ENCODE measurements around the gene GABARAPL2.

GABARAPL2 gene

DNA sequence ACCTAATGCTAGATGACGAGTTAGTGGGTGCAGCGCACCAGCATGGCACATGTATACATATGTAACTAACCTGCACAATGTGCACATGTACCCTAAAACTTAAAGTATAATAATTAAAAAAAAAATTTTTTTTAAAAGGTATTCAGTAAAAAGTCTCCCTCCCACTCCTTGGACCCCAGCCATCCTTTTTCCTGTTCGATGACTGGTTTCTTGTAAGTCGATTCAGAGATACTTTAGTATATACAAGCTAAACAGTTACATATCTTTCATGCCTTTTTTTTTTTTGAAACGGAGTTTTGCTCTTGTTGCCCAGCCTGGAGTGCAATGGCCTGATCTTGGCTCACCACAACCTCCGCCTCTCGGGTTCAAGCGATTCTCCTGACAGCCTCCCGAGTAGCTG is 25.7 kb downstream of the GABARAPL2 start:
- DNase-seq = peak; percentile 66

DNA sequence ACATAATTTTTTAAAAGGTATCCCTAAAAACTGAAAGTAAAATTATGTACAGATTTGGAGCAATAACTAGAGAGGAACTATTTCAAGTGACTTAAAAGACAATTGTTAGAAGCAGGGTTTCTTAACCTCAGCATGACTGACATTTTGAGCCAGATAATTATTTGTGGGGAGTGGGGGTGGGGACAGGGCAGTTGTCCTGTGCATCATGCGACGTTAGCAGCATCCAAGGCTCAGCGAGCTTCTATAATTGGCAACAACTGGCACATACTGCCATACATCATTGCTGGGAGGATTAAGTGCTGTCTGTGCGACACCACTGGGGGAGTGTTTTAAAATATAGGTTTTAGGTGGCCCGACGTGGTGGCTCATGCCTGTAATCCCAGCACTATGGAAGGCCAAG is 27.1 kb downstream of the GABARAPL2 start:
- no peak for DNase-seq

DNA sequence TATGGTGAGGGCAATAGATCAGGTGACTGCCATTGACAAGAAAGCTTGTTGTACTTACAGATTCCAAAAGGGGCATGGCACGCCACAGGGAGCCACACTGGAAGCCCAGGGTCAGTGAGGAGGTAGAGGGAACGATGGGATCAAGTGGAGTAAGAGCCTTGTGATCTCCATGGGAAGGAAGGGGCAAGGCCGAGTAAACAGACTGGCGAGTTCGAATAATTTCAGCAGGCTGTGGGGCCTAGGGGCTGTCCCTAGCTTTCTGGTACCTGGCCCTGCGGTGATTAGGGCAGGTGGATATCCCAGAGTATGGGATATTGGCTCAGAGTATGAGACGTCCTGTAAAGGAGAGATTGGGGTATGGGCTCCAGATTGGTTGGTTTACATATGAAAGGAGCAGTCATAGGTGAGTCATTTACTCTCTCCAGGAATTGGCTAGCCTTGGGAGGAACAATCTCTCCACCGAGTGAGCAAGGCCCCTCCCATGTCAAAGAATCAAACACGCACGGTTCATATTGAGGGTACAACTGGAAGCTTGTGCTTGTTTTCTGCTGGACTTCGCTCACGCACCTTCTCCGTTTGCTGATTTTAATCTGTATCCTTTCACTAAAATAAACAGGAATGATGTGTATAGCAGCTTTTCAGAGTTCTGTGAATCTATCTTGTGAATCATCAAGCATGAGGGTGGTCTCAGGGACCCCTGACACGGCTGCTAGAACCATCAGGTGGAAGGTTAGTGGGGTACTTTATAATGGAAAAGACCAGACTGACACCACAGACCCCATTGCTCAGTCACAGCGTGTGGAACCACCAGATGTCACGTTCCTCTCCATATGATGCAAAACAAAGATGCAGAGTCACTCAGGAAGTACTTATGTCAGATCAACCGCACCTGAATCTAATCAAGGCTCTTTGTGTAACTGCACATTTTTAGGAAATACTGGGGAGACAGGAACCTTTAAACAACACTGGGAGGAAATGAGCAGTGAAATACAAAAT is 27.9 kb downstream of the GABARAPL2 start:
- DNase-seq = no peak

DNA sequence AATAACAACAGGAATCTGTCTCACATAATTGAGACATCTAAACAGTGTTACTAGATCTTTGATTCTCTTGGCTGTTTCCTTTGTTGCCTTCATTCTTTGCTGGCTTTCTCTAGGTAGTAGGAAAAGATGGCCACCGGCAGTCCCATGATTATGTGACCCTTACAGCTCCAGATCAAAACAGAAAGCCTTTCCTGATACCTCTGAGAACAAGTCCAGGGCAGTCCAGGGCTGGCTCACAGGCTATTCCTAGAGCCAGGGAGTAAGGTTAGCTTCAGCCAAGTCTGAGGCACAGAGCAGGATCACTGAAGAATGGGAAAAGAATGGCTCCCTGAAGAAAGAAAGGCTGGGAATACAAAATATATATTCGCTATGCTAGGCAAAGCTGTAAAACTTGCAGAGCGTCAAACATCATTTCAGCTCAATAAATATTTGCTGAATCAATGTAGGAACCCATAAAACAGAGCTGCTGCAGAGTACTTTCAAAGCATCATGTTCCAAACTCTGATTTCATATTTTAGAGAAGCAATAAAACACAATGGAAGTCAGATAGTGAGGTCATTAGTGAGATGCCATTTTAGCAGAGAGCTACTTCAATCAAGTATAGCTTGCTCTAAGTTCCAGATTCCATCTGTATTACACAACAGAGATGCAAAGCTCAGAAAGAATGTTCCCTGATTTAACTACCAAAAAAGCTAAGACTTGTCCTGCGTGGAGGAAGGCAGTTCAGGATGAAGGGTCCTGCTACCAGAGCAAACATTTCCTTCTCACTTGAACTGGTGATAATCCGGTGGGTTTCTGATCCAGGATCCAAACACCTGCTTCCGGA is 33.5 kb downstream of the GABARAPL2 start:
- DNase-seq = no peak

DNA sequence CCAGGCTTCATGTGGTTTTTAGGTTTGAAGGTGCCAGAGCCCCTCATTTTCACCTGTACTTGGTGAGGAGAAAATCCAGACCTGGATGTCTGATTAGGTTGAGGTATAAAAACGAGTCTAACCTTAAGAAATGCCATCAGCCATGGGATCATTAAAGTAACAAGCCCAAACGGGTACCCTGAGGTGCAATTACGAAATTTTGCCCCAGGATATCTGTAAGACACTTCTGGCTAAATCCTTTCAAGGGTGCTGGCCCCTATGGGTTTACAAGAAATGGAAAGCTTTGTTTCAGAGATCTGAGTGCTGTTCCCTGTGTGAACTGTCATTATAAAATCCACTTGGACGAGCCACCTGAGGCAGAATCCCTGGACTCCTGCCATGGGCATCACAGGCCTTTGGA is 37.1 kb downstream of the GABARAPL2 start:
- no peak for DNase-seq

DNA sequence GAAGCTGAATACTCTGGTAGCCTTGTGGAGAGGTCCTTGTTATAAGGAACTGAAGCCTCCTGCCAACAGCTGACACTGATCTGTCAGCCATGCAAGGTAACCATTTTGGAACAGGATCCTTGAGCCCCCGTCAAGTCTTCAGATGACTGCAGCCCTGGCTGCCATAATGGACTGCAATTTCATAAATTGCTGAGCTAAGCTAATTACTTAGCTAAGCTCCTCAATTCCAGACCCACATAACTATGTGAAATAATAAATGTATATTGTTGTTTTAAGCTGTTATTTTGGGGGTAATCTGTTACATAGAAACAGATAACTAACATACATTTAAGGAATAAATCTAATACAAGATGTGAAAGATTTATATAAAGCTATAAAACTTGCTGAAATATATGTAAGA is 40.3 kb downstream of the GABARAPL2 start:
- no peak for DNase-seq

DNA sequence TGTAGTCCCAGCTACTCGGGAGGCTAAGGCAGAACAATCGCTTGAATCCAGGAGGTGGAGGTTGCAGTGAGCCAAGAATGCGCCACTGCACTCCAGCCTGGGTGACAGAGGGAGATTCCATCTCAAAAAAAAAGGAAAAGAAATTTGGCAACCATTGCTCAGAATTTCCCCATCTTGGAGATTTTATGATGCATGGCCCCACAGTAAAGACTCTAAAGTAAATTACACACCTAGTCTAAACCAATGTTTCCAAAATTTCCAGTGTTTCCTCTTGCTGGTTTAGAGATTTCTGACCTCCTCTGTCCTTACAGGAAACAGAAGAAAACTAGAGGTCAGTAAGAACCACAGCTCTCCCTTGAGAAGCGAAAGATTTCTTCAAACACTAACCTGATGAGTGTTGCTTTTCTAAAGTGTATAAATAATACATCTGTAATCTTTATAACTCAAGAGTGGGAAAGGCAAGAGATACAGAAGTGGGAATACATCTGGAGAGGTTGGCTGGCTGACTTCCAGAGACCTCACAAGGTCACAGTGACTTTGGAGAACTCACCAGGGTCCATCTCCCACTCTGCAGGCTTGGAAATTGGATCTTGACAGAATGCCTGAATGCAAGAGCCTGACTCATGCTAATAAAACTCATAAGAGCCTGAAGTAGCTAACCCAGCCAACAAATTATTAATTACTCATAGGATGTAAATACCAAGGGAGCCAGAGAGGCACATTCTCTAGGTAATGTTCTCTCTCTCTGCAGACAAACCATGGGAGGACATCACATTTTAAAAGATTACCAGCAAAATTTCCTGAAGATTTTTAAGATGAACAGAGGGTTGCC is 48.1 kb downstream of the GABARAPL2 start:
- no peak for DNase-seq

DNA sequence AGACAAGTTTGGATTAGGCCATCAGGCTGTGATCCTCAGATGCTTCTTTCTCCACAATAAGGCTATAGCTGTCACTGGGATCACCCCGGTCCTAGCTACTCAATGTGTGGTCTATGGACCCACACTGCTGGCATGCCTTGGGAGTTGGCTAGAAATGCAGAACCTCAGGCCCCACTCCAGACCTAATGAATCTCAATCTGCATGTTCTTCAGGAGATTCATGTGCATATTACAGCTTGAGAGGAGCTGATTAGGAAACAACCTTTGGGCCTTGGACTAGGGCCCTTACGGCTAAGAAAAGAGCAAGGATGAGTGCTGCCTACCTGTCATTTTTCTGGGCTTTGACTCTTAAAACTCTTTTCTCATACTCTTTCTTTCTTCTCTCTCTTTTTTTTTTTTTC is 49.4 kb downstream of the GABARAPL2 start:
- no peak for DNase-seq

DNA sequence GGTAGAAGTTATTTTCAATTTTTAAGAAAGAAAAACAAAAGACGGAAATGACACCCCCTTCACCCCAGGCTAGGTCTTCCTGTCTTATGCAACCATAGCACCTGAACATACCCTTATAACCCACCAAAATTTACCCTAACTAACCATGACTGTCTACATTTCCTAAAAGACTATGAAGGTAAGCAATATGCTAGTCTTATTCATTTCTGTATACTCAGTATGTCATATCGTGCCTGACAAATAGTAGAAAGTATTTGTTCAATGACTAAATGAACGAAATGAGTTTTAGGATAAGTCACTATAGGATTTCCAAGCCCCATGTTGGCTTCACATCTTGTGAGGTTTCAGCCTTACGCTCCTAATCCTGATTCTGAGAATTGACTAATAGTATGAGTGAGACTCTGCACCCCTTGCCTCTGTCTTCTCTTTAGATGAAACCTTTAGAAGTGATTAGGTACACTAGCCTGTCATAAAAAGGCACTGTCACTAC is 50.4 kb downstream of the GABARAPL2 start:
- no peak for DNase-seq

DNA sequence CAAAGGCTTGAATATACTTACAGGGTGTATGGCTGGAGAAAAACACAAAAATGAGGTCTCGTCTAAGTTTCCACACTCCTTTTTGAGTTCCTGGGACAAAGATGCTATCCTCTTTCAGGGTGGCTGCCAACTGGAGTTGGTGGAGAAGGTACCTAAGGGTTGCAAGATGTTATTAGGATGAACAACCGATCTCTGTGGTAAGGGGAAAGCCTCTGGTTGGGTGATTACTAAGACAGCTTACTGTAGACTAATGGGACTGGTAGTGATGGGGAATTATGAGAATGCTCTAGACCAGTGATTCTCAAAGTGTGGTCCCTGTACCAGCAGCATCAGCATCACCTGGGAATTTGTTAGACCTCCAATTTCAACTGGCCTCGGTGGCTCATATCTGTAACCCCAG is 50.9 kb downstream of the GABARAPL2 start:
- DNase-seq = no peak

DNA sequence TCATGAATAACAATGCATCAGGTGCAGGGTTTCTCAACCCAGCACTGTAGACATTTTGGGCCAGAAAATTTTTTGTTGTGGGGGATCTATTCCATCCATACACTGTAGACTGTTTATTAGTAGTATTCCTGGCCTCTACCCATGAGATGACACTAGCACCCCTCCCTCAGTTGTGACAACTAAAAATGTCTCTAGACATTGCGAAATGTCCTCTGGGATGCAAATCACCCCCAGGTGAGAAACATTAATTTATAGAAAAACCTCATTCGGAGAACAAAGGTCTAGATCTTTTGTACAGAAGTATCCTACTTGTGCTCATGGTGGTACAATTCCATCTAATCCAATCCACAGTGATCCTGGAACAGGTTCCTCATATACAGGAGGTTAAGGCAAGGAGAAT is 52.6 kb downstream of the GABARAPL2 start:
- no peak for DNase-seq

DNA sequence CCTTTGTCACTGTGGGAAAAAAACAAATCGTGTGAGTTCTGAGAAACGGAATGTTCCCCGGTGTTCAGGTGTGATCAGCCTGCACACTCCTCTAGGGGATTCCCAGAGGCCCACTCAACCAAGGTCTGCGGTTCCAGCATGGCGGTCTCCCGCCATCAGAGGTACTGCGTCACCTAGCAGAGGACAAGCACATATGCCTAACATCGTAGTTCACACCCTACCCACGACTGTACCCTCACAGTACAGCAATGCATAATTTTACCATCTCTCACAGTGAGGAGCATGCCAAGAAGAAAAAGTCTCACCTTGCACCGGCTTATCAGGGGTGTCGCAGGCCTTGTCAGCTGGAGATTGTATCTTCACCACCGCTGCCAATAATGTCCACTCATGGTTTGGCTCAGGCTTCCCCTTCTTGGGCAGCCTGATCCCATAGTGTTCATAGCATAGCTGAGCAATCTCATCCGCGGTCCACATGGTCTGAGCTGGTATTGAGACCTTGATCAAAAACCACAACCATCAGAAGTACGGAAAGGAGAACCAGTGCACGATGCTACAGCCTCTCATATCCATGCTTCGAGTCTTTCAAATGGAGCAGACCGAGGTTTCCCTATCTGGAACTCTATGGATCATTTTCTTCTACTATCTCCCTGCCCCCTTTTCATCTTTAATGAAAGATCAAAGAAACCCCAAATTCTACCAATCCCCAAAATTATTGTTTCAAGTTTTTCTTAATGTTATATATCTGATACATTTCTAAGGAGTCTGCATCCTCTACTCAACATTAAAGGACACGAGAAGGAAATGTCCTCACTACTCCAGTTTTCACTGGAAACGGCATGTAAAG is 54.4 kb downstream of the GABARAPL2 start:
- no peak for DNase-seq

DNA sequence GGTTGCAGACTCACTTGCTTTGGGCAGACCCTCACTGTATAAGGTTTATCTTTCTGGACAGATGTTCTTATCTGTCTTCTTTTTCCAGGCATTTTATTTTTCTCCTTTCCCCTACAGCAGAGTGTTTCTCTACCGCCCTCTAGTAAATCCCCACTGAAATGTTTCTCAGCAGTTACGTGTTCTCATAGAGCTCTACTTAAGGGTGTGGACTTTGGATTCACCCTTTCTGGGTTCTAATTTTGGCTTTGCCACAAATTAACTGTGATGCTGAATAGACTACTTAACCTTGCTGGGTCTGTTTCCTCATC is 54.9 kb downstream of the GABARAPL2 start:
- DNase-seq = no peak

DNA sequence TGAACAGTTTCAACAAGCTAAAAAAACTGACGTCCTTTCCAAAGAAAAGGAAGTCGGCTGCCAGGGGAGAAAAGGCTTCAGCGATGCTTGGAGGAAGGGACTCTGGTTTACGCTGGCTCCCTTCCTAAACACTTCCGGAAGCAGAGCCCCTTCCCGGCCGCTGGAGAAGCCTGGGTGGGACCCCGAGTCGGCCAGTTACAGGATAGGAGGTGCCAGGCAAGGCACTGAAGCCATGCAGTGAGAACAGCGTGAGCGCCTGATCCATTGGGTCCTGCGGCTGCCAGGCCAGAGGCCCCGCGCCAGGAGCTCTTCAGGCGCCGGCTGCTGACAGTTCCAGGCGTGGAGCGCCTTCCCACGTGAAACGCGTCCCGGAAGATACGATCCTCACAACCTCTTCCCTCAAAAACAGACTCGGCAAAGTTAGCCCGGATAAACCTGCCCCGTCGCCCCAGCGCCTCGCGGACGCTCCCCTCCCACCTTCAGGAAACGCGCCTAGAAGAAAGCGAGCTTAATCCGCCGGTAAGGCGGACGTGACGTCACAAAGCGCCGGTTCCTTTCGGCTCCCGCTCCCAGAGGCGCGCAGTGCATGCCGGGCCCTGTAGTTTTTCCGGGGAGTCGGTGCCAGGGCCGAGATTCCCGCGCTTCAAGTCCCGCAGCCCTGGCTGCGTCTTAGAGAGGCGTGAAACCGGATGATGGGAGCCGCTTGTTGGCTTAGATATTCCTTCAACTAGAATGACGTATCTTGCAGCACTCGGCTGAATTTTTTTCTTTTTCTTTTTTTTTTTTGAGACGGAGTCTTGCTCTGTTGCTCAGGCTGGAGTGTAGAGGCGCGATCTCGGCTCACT is 56.8 kb downstream of the GABARAPL2 start, which contains the start of gene ADAT1:
Gene ADAT1 (minus strand): TSS at position 521 of the 845 bp plus-strand sequence. CDS start 2,482 bp downstream, outside the sequence.
- DNase-seq = peak; percentile 99

DNA sequence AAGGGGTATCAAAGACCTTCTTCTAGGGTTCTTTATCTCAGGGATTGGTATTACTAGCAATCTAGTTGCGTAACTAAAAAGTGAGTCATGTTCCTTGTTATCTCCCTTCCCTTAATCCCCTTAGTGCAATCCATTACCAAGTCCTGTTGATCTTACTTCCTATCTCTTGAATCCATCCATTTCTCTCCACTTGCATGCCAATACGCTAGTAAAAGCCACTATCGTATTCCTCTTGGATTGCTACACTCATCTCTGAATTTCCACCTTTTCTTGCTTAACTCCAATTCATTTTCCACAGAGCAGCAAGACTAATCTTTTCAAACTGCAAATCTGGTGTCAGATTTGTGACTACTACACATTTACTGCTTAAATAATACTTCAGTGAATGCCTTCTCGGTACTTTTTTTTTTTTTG is 58.7 kb downstream of the GABARAPL2 start:
- DNase-seq = no peak

DNA sequence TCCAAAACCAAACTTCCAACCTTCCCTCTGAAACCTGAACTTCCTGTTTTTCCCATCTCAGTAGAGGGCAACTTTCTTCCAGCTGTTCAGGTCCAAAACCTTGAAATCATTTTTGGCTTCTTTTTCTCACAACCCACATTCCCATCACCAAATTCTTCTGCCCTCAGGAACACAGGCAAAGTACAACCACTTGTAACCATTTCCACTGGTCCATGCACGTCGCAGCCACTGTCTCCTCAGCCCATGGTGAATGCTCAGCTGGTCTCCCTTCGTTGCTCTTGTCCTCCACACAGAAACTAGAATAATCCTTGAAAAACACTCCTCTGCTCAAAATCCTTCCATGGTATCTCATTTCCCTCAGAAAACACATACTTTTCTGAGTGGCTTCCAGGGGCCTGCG is 60.6 kb downstream of the GABARAPL2 start:
- no peak for DNase-seq
